H9 (cell line): ENCODE results near the gene SUMO1. TPM values are rescaled to one million over a fixed set of nuclear protein-coding genes. Genes with fewer than 3 reads are reported as not detected.

Experiments
- DNase-seq: peaks from one replicate; pipeline ENCODE4 v3.0.0-alpha.2; 2017
- H2AFZ ChIP-seq: one replicate; pipeline ENCODE4 v1.6.1; 2013; ENCODE audit warnings: mild to moderate bottlenecking, low read length, control low read depth, moderate library complexity
- H2AK5ac ChIP-seq: 2 replicates; pipeline ENCODE4 v1.6.1; 2013; ENCODE audit warnings: low read length, control low read depth, mixed read lengths; ENCODE audit not compliant: insufficient read length
- H2BK120ac ChIP-seq: one replicate; pipeline ENCODE4 v1.6.1; 2013; ENCODE audit warnings: low read depth, mild to moderate bottlenecking, low read length, control low read depth, inconsistent platforms; ENCODE audit not compliant: poor library complexity, severe bottlenecking
- H2BK12ac ChIP-seq: 2 replicates; pipeline ENCODE4 v1.6.1; 2013; ENCODE audit warnings: low read length, control low read depth, mixed read lengths, low read depth; ENCODE audit not compliant: insufficient read length
- H2BK15ac ChIP-seq: 2 replicates; pipeline ENCODE4 v1.6.1; 2013; ENCODE audit warnings: low read depth, low read length, control low read depth
- H2BK20ac ChIP-seq: one replicate; pipeline ENCODE4 v1.6.1; 2013; ENCODE audit warnings: low read depth, mild to moderate bottlenecking, low read length, control low read depth, inconsistent platforms; ENCODE audit not compliant: poor library complexity, severe bottlenecking
- H2BK5ac ChIP-seq: 2 replicates; pipeline ENCODE4 v1.6.1; 2013; ENCODE audit warnings: low read length, control low read depth, mixed read lengths; ENCODE audit not compliant: insufficient read length
- H3K14ac ChIP-seq: 2 replicates; pipeline ENCODE4 v1.6.1; 2013; ENCODE audit warnings: low read length, control low read depth; ENCODE audit not compliant: insufficient read depth
- H3K18ac ChIP-seq: 2 replicates; pipeline ENCODE4 v1.6.1; 2013; ENCODE audit warnings: low read depth, mild to moderate bottlenecking, mixed read lengths, low read length, control low read depth; ENCODE audit not compliant: insufficient read length
- H3K23ac ChIP-seq: 2 replicates; pipeline ENCODE4 v1.6.1; 2013; ENCODE audit warnings: low read length, control low read depth, mixed read lengths, low read depth; ENCODE audit not compliant: insufficient read length
- H3K23me2 ChIP-seq: 2 replicates; pipeline ENCODE4 v1.6.1; 2013; ENCODE audit warnings: low read depth, mild to moderate bottlenecking, mixed read lengths, low read length, control low read depth; ENCODE audit not compliant: insufficient read length, poor library complexity, severe bottlenecking
- H3K27ac ChIP-seq: 2 replicates; pipeline ENCODE4 v1.5.1; 2013; ENCODE audit warnings: low read length, control low read depth, mixed read lengths, low read depth; ENCODE audit not compliant: insufficient read length
- H3K27me3 ChIP-seq: 2 replicates; pipeline ENCODE4 v1.6.1; 2013; ENCODE audit warnings: low read length, control low read depth, inconsistent platforms; ENCODE audit not compliant: insufficient read depth
- H3K4ac ChIP-seq: 2 replicates; pipeline ENCODE4 v1.6.1; 2013; ENCODE audit warnings: low read depth, mild to moderate bottlenecking, control low read depth, inconsistent platforms, low read length, moderate library complexity
- H3K4me1 ChIP-seq: 2 replicates; pipeline ENCODE4 v1.6.1; 2013; ENCODE audit warnings: low read length, control low read depth, inconsistent platforms; ENCODE audit not compliant: insufficient read depth
- H3K4me2 ChIP-seq: 2 replicates; pipeline ENCODE4 v1.6.1; 2013; ENCODE audit warnings: low read length, control low read depth, mixed read lengths; ENCODE audit not compliant: insufficient read length, insufficient read depth
- H3K56ac ChIP-seq: 2 replicates; pipeline ENCODE4 v1.6.1; 2013; ENCODE audit warnings: low read depth, mild to moderate bottlenecking, mixed read lengths, low read length, control low read depth; ENCODE audit not compliant: insufficient read length
- H3K79me1 ChIP-seq: 2 replicates; pipeline ENCODE4 v1.6.1; 2013; ENCODE audit warnings: low read depth, mild to moderate bottlenecking, moderate library complexity, low read length, control low read depth, inconsistent platforms; ENCODE audit not compliant: insufficient read depth, poor library complexity, severe bottlenecking
- H3K79me2 ChIP-seq: 2 replicates; pipeline ENCODE4 v1.6.1; 2013; ENCODE audit warnings: low read length, control low read depth, inconsistent platforms; ENCODE audit not compliant: insufficient read depth
- H3K9ac ChIP-seq: 2 replicates; pipeline ENCODE4 v1.6.1; 2013; ENCODE audit warnings: low read length, control low read depth, mixed read lengths; ENCODE audit not compliant: insufficient read length; ENCODE audit errors: extremely low read depth
- H3K9me3 ChIP-seq: one replicate; pipeline ENCODE4 v1.6.1; 2013; ENCODE audit warnings: low read depth, low read length, inconsistent platforms; ENCODE audit not compliant: control insufficient read depth
- H3T11ph ChIP-seq: one replicate; pipeline ENCODE4 v1.6.1; 2013; ENCODE audit warnings: mild to moderate bottlenecking, low read length, control low read depth, inconsistent platforms
- H4K20me1 ChIP-seq: one replicate; pipeline ENCODE4 v1.6.1; 2013; ENCODE audit not compliant: control insufficient read depth, insufficient read length, insufficient read depth
- H4K5ac ChIP-seq: 2 replicates; pipeline ENCODE4 v1.6.1; 2013; ENCODE audit warnings: low read depth, mild to moderate bottlenecking, mixed read lengths, low read length, control low read depth; ENCODE audit not compliant: insufficient read length
- H4K8ac ChIP-seq: replicated peaks from 2 replicates; pipeline ENCODE4 v1.6.1; 2013; ENCODE audit warnings: low read length, control low read depth, mixed read lengths, low read depth; ENCODE audit not compliant: insufficient read length
- H4K91ac ChIP-seq: 2 replicates; pipeline ENCODE4 v1.6.1; 2013; ENCODE audit warnings: low read depth, mild to moderate bottlenecking, moderate library complexity, mixed read lengths, low read length, control low read depth; ENCODE audit not compliant: insufficient read length
- H3K27ac Mint-ChIP-seq, 3 experiments: 2 replicates in 2 of 3; 3 replicates in 1 of 3; pipeline ENCODE4 v1.8.0; 2020 to 2021; ENCODE audit warnings: mixed read lengths in 3 of 3, mild to moderate bottlenecking in 1 of 3, moderate library complexity in 1 of 3
- H3K27me3 Mint-ChIP-seq: 2 replicates; pipeline ENCODE4 v1.8.0; 2021; ENCODE audit warnings: low read depth, mild to moderate bottlenecking, moderate library complexity, mixed read lengths
- H3K36me3 Mint-ChIP-seq, 3 experiments: 2 replicates in 2 of 3; 3 replicates in 1 of 3; pipeline ENCODE4 v1.8.0; 2020 to 2021; ENCODE audit warnings: low read depth in 3 of 3, mixed read lengths in 3 of 3; ENCODE audit not compliant: insufficient read depth in 1 of 3
- H3K4me1 Mint-ChIP-seq, 2 experiments: 2 replicates each; pipeline ENCODE4 v1.8.0; 2020; ENCODE audit warnings: mixed read lengths in 2 of 2
- H3K4me3 Mint-ChIP-seq, 2 experiments: 2 replicates in 1 of 2; 3 replicates in 1 of 2; pipeline ENCODE4 v1.8.0; 2020 to 2021; ENCODE audit warnings: mild to moderate bottlenecking in 2 of 2, mixed read lengths in 2 of 2, moderate library complexity in 1 of 2
- H3K9me3 Mint-ChIP-seq, 2 experiments: 2 replicates in 1 of 2; 3 replicates in 1 of 2; pipeline ENCODE4 v1.8.0; 2020; ENCODE audit warnings: mild to moderate bottlenecking in 2 of 2, mixed read lengths in 2 of 2, moderate library complexity in 1 of 2
- WGBS: extraction: QIAGEN DNeasy Blood & Tissue Kit; methylation state at CpG from one replicate; pipeline ENCODE4 v1.1.7; 2013; ENCODE audit warnings: missing lambda C conversion rate, low lambda C conversion rate, mixed read lengths; ENCODE audit not compliant: insufficient read length; ENCODE audit errors: extremely low coverage; 5-methylcytosine and 5-hydroxymethylcytosine counted together
- total RNA-seq: library from RNA; stranded (reverse); gene quantifications from 2 replicates; pipeline ENCODE4 v1.2.1, GENCODE V29; 2021
- TF ChIP-seq, protein P1 (sequence below): fragments of 200-600 bp; sonication (generic); conservative IDR thresholded peaks from 3 replicates; pipeline ENCODE4 v1.8.0; 2021; ENCODE audit warnings: antibody characterized with exemption, mild to moderate bottlenecking

Gene SUMO1
- total RNA-seq, 1 experiment from 2014 or later = 206 TPM

GRCh38 chr2:202193305-202193704 is 45.1 kb downstream of the SUMO1 start:
- Histone ChIP-seq H3K9me3 (no peaks in the 10 kb centered on the region), H4K5ac (no peak overlapping the region), H2BK5ac (no peak overlapping the region), H3K23me2 (no peaks in the 10 kb centered on the region), H3K23ac (no peak overlapping the region), H4K8ac (no peak overlapping the region), H2BK12ac (no peak overlapping the region), H3K79me1 (no peaks in the 10 kb centered on the region), H2BK20ac (no peak overlapping the region), H3K27ac (no peak overlapping the region), H3K9ac (no peak overlapping the region), H3K4me1 (no peaks in the 10 kb centered on the region), H2AFZ (no peak overlapping the region), H2BK120ac (no peak overlapping the region), H3K79me2 (no peaks in the 10 kb centered on the region), H4K20me1 (no peaks in the 10 kb centered on the region), H3T11ph (no peak overlapping the region), H4K91ac (no peak overlapping the region), H2BK15ac (no peak overlapping the region), H3K56ac (no peak overlapping the region), H2AK5ac (no peak overlapping the region), H3K4me2 (no peak overlapping the region), H3K14ac (no peak overlapping the region), H3K4ac (no peak overlapping the region), H3K18ac (no peak overlapping the region), H3K27me3 (no peaks in the 10 kb centered on the region)
- no peaks in the 10 kb centered on the region; the same call in none of the 2 replicates for H3K27me3 Mint-ChIP-seq
- H3K36me3 Mint-ChIP-seq = no peaks in the 10 kb centered on the region
- WGBS = no CpG with 5 or more reads among the region's 5 CpGs
- peaks cover 6 to 13% of the 10 kb centered on the region in 2 experiments for H3K4me1 Mint-ChIP-seq
- peak; percentile 13 for DNase-seq
- H3K27ac Mint-ChIP-seq = no peak overlapping the region
- TF ChIP-seq, protein P1, sequence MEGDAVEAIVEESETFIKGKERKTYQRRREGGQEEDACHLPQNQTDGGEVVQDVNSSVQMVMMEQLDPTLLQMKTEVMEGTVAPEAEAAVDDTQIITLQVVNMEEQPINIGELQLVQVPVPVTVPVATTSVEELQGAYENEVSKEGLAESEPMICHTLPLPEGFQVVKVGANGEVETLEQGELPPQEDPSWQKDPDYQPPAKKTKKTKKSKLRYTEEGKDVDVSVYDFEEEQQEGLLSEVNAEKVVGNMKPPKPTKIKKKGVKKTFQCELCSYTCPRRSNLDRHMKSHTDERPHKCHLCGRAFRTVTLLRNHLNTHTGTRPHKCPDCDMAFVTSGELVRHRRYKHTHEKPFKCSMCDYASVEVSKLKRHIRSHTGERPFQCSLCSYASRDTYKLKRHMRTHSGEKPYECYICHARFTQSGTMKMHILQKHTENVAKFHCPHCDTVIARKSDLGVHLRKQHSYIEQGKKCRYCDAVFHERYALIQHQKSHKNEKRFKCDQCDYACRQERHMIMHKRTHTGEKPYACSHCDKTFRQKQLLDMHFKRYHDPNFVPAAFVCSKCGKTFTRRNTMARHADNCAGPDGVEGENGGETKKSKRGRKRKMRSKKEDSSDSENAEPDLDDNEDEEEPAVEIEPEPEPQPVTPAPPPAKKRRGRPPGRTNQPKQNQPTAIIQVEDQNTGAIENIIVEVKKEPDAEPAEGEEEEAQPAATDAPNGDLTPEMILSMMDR = no peak
- H3K9me3 Mint-ChIP-seq = no peaks in the 10 kb centered on the region
- no peak overlapping the region for H3K4me3 Mint-ChIP-seq
